DND-41 (cell line): ENCODE measurements around the gene TNNC2.

ENCODE experiments used
- EZH2 ChIP-seq: IDR thresholded peaks from 3 replicates; pipeline ENCODE4 v1.6.1; 2012; ENCODE audit warnings: borderline replicate concordance, low read depth, mild to moderate bottlenecking, moderate library complexity, low read length, inconsistent platforms; ENCODE audit not compliant: severe bottlenecking
- TF ChIP-seq, protein P1 (sequence below): IDR thresholded peaks from 2 replicates; pipeline ENCODE4 v1.5.1; 2012; ENCODE audit warnings: borderline replicate concordance, low read length, moderate library complexity, mild to moderate bottlenecking; ENCODE audit not compliant: poor library complexity, severe bottlenecking; ENCODE audit errors: extremely low read depth

DNA sequence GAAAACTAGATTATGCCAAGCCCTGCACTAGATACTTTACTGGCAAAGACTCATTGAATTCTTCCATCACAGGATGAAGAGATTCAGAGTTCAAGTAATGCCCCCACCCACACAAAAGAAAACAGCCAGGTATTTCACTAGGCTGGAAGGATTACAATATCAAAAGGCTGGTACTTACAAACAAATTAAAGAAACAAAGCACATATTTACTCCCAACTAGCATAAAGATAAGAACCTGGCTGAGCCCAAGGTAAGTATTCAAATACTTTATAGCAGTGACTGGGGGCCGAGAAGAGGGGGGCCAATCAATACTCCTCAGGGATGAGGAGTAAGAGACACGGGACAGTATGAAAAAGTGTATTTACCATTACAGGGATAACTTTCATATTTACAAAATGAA, 26.4 kb upstream of the TNNC2 start:
- TF ChIP-seq, protein P1, sequence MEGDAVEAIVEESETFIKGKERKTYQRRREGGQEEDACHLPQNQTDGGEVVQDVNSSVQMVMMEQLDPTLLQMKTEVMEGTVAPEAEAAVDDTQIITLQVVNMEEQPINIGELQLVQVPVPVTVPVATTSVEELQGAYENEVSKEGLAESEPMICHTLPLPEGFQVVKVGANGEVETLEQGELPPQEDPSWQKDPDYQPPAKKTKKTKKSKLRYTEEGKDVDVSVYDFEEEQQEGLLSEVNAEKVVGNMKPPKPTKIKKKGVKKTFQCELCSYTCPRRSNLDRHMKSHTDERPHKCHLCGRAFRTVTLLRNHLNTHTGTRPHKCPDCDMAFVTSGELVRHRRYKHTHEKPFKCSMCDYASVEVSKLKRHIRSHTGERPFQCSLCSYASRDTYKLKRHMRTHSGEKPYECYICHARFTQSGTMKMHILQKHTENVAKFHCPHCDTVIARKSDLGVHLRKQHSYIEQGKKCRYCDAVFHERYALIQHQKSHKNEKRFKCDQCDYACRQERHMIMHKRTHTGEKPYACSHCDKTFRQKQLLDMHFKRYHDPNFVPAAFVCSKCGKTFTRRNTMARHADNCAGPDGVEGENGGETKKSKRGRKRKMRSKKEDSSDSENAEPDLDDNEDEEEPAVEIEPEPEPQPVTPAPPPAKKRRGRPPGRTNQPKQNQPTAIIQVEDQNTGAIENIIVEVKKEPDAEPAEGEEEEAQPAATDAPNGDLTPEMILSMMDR: no peak
- TF ChIP-seq EZH2: no peak
